ENCODE data around the gene CSMD2.

DNA sequence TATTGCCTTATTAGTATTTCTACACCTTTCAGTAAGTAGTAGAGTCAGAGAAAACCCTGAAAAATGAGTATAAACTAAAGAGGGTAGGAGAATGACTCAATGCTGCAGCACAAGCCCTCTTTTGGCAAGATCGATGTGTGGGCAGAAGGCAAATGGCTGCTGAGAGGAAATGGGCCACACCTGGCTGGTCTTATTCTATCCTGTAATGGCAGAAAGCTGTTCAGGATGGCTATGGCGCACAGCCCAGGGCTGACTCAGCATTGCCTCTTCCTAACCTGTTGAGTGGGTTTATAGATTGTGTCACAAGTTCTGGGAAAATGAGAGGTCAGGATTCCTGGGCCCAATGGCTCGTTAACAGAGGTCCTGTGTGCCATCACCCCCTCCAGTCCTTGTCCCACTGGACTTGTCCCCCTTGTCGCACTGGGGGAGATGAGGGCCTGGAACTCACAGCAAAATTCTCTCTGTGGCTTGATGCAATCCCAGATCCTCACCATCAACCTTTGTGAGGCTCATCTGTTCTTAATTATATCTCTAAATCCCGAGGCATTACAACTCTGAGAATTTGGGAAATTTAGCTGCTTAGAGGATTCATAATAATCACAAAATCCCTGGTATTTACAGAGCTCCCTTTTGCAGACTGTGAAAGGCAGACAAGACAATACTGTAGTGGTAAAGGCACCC lies 287.9 kb downstream of the CSMD2 start:
- TF ChIP-seq, protein P1, sequence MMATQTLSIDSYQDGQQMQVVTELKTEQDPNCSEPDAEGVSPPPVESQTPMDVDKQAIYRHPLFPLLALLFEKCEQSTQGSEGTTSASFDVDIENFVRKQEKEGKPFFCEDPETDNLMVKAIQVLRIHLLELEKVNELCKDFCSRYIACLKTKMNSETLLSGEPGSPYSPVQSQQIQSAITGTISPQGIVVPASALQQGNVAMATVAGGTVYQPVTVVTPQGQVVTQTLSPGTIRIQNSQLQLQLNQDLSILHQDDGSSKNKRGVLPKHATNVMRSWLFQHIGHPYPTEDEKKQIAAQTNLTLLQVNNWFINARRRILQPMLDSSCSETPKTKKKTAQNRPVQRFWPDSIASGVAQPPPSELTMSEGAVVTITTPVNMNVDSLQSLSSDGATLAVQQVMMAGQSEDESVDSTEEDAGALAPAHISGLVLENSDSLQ (IDR thresholded peaks at IDR 0.05) = no peak
- TF ChIP-seq TARDBP (IDR thresholded peaks at IDR 0.05) = no peak

Data from HEK293T (cell line).